Stimulated activated CD4-positive, alpha-beta T cell treated with anti-CD3 and anti-CD28 coated beads, TNF-alpha, amount 100 ng/mL, for 4 hours (primary cell): ENCODE data around the gene CXCL11.
"Not testable (repeated sequence)": the region's sequence is repeated elsewhere in the genome, so short reads cannot be mapped to it uniquely, and the experiment has no call there.

Experiments used
- DNase-seq, 3 experiments: peaks; one replicate each; pipeline ENCODE4 v3.0.0-alpha.2; 2020; ENCODE audit warnings: low read depth in 3 of 3

The CXCL11 gene

GRCh38 chr4:76042241-76042998, 6.5 kb upstream of the CXCL11 start:
- not testable (repeated sequence) for DNase-seq

- DNase-seq = no peak
Observed at GRCh38 chr4:76036855-76037254, 985 bp upstream of the CXCL11 start.

GRCh38 chr4:76035141-76035540, 729 bp downstream of the CXCL11 start:
- DNase-seq = no peak

GRCh38 chr4:76029300-76029699, 6.6 kb downstream of the CXCL11 start:
- DNase-seq = no peak

- no peak for DNase-seq
Observed at GRCh38 chr4:76028350-76028765, 7.5 kb downstream of the CXCL11 start.

GRCh38 chr4:76024065-76024464, 11.8 kb downstream of the CXCL11 start:
- no peak for DNase-seq

GRCh38 chr4:76023389-76023788, 12.5 kb downstream of the CXCL11 start, which contains the start of gene CXCL10:
TSS of gene CXCL10 (minus strand) at chr4:76023497. CDS start at chr4:76023431, 66 bp downstream.
- DNase-seq = no peak

- no peak for DNase-seq
Observed at GRCh38 chr4:76022677-76023076, 13.2 kb downstream of the CXCL11 start.

GRCh38 chr4:76022031-76022430, 13.8 kb downstream of the CXCL11 start:
- no peak for DNase-seq

- DNase-seq = no peak
Observed at GRCh38 chr4:76017056-76017686, 18.7 kb downstream of the CXCL11 start.

- DNase-seq = no peak
Observed at GRCh38 chr4:76016393-76016792, 19.5 kb downstream of the CXCL11 start.

- no peak for DNase-seq
Observed at GRCh38 chr4:76013540-76013939, 22.3 kb downstream of the CXCL11 start.

- no peak for DNase-seq
Observed at GRCh38 chr4:76012388-76012801, 23.5 kb downstream of the CXCL11 start.

- DNase-seq = no peak
Observed at GRCh38 chr4:76011700-76012387, 24.0 kb downstream of the CXCL11 start.

- no peak for DNase-seq
Observed at GRCh38 chr4:76011018-76011670, 24.7 kb downstream of the CXCL11 start.

GRCh38 chr4:76010576-76010975, 25.3 kb downstream of the CXCL11 start:
- DNase-seq = no peak

- no peak for DNase-seq
Observed at GRCh38 chr4:76009311-76009710, 26.6 kb downstream of the CXCL11 start.

GRCh38 chr4:76007089-76007862, 28.6 kb downstream of the CXCL11 start, which contains the start of gene CXCL9:
TSS of gene CXCL9 (minus strand) at chr4:76007509. CDS start at chr4:76007449, 60 bp downstream.
- no peak for DNase-seq

- no peak for DNase-seq
Observed at GRCh38 chr4:76003620-76004019, 32.2 kb downstream of the CXCL11 start.

GRCh38 chr4:76003035-76003434, 32.8 kb downstream of the CXCL11 start:
- no peak for DNase-seq

GRCh38 chr4:76002176-76002575, 33.7 kb downstream of the CXCL11 start:
- DNase-seq = no peak
